ENCODE measurements around the gene DUSP2.
A peak's percentile ranks its signal among the peaks of the same experiment; 100 is the strongest.

- TF ChIP-seq CTCF (IDR thresholded peaks at IDR 0.05) (peak; percentile 64 to 93 (median 77)), POLR2A (IDR thresholded peaks at IDR 0.05) (no peak)
Measured at GRCh38 chr2:96174251-96175144, 29.3 kb upstream of the DUSP2 start.
